ENCODE results near the gene TMEM72. TPM values are rescaled to one million over a fixed set of nuclear protein-coding genes. Genes with fewer than 3 reads are reported as not detected.

The TMEM72 gene
- total and polyA plus RNA-seq, 2 donors (not counting 3 experiments of a cell fraction or from before 2014, with no cell fraction given), result not detected

DNA sequence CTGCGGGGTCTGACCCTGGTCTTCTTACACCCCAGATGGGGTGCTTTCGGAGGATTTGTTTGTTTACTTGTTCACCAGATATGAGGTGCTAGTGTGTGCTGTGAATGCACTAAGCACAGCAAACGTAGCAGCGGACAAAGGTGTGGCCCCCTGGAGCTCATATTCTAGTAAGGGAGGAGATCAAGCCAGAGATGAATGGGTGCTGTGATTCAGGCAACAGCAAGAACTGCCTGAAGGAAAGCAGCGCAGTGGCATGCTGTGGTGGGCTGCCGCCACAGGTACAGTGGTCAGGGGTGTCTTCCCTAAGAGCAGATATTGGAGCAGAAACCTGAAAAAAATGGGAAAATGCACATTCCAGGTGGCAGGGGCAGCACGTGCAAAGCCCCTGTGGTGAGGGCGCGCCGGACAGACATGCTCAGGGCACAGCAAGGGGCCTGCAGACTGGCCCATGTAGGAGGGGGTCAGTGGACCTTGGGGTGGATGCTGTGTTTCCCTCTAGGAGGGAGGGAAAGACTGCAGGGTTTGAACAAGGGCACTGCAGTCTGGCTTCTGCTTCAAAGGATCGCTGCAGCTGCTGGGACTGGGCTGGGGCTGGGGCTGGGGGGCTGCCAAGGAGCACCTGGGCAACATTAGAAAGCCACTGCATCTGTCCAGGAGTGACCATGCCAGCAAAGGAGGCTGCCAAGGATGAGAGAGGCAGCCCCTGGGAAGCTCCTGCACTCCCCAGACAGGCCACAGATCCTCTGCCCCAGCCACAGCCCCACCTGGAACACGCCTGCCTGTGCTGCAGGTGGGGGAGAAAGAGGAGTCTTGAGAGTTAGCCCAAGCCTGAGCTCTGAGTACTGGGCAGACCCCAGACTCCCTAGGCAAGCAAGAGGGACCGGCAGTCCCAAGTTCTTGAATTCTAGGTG lies 68.4 kb downstream of the TMEM72 start:
- Histone ChIP-seq H3K9ac (replicated peaks; ENCODE audit: extremely low read depth, insufficient read depth, low read length) (peak overlapping the region; percentile 15), H3K9me3 (replicated peaks; ENCODE audit: control insufficient read depth, insufficient read depth, low read length) (no peaks in the 10 kb centered on the region), H3K79me2 (ENCODE audit: control insufficient read depth, insufficient read depth, low read length) (no peaks in the 10 kb centered on the region), H3K4me3 (replicated peaks in 1 of 3; ENCODE audit: insufficient read depth in 1 of 3, low read depth in 1 of 3, low read length in 3 of 3) (no peak overlapping the region), H3K27me3 (ENCODE audit: control insufficient read depth in 2 of 2, insufficient read depth in 2 of 2, low read length in 2 of 2) (no peaks in the 10 kb centered on the region), H3K36me3 (ENCODE audit: control insufficient read depth in 2 of 2, extremely low read depth in 1 of 2, insufficient read depth in 2 of 2, low read length in 2 of 2) (peaks cover 0 to 11% of the 10 kb centered on the region in 2 experiments), H2AFZ (ENCODE audit: low read depth, low read length) (no peak overlapping the region), H3K27ac (ENCODE audit: insufficient read depth, low read depth, low read length) (peak overlapping the region; percentile 94), H3K4me2 (ENCODE audit: insufficient read depth, low read length) (no peak overlapping the region), H3K4me1 (ENCODE audit: control insufficient read depth, extremely low read depth, insufficient read depth, low read length) (peaks cover 48% of the 10 kb centered on the region), H4K20me1 (replicated peaks; ENCODE audit: control insufficient read depth, extremely low read depth, insufficient read depth, low read length) (no peaks in the 10 kb centered on the region), H3K9me1 (replicated peaks; ENCODE audit: control insufficient read depth, extremely low read depth, insufficient read depth, low read length) (no peaks in the 10 kb centered on the region)
- TF ChIP-seq GATA2 (IDR thresholded peaks at IDR 0.05; ENCODE audit: insufficient read depth, insufficient read length, low read depth, low read length) (no peak), EZH2 (IDR thresholded peaks at IDR 0.05; ENCODE audit: borderline replicate concordance, low read depth, low read length, severe bottlenecking) (no peak), POLR2AphosphoS5 (IDR thresholded peaks at IDR 0.05; ENCODE audit: insufficient read depth, low read depth, low read length) (no peak), FOS (IDR thresholded peaks at IDR 0.05; ENCODE audit: borderline replicate concordance, insufficient read depth, low read length) (no peak), POLR2A (IDR thresholded peaks at IDR 0.05; ENCODE audit: low read depth, low read length) (no peak), MYC (IDR thresholded peaks at IDR 0.05; ENCODE audit: low read depth, low read length) (no peak), JUN (IDR thresholded peaks at IDR 0.05; ENCODE audit: borderline replicate concordance, insufficient read depth, insufficient read length, low read depth) (no peak)
- TF ChIP-seq, protein P1, sequence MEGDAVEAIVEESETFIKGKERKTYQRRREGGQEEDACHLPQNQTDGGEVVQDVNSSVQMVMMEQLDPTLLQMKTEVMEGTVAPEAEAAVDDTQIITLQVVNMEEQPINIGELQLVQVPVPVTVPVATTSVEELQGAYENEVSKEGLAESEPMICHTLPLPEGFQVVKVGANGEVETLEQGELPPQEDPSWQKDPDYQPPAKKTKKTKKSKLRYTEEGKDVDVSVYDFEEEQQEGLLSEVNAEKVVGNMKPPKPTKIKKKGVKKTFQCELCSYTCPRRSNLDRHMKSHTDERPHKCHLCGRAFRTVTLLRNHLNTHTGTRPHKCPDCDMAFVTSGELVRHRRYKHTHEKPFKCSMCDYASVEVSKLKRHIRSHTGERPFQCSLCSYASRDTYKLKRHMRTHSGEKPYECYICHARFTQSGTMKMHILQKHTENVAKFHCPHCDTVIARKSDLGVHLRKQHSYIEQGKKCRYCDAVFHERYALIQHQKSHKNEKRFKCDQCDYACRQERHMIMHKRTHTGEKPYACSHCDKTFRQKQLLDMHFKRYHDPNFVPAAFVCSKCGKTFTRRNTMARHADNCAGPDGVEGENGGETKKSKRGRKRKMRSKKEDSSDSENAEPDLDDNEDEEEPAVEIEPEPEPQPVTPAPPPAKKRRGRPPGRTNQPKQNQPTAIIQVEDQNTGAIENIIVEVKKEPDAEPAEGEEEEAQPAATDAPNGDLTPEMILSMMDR (IDR thresholded peaks at IDR 0.05; ENCODE audit: extremely low read depth in 1 of 2, insufficient read depth in 1 of 2, low read depth in 1 of 2, low read length in 2 of 2), result no peak
- TF ChIP-seq, protein P2, sequence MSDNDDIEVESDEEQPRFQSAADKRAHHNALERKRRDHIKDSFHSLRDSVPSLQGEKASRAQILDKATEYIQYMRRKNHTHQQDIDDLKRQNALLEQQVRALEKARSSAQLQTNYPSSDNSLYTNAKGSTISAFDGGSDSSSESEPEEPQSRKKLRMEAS (IDR thresholded peaks at IDR 0.05; ENCODE audit: insufficient read depth, insufficient read length), result no peak
- no TSS peak for BruUV-seq (replicated peaks)
- DNase-seq (ENCODE audit: low read depth, low spot score) (no peak), FAIRE-seq (peak; percentile 8)
- intact Hi-C loops (cut with micrococcal nuclease) (loop anchor here (5.0 to 10.0 kb wide), 2 partner anchors 102 to 1305 kb away; no protein-coding TSS in a partner anchor), dilution Hi-C loops (cut with MboI; ENCODE audit: extremely low pct_ligation_motif_present, low sequenced_read_pairs) (no loop called here)
- CTCF ChIA-PET, result interaction anchor here (0.7 to 1.7 kb wide), 7 partner anchors 13 to 47 kb away, joined by 3 to 11 read pairs (median 7); no protein-coding TSS in a partner anchor
- POLR2A ChIA-PET, result interaction anchor here (0.6 to 2.2 kb wide), 10 partner anchors 8 to 692 kb away, joined by 3 to 48 read pairs (median 7); partner anchors contain the start of gene ZNF22
